OCI-LY3 (cell line): ENCODE data around the gene PIWIL4.

Experiments used
- H2AFZ ChIP-seq: fragments of 200-600, 300-600 bp; shearing (Covaris generic); 2 replicates; pipeline ENCODE4 v1.6.0; 2014; ENCODE audit warnings: antibody characterized with exemption, low read depth, low read length
- H3K27ac ChIP-seq: fragments of 200-600, 300-600 bp; sonication (generic); 2 replicates; pipeline ENCODE4 v1.5.1; 2014; ENCODE audit warnings: mild to moderate bottlenecking, low read length, moderate library complexity, mixed read lengths
- H3K27me3 ChIP-seq: fragments of 200-600, 300-600 bp; sonication (generic); 2 replicates; pipeline ENCODE4 v1.6.1; 2014; ENCODE audit warnings: low read depth, low read length, mixed read lengths
- H3K36me3 ChIP-seq: fragments of 200-600, 300-600 bp; sonication (generic); replicated peaks from 2 replicates; pipeline ENCODE3; 2014; ENCODE audit warnings: low read depth, low read length, mixed read lengths
- H3K4me1 ChIP-seq: fragments of 300-600, 200-600 bp; sonication (generic); 2 replicates; pipeline ENCODE4 v1.6.1; 2014; ENCODE audit warnings: low read length, mixed read lengths
- H3K4me2 ChIP-seq: fragments of 200-600, 300-600 bp; sonication (generic); 2 replicates; pipeline ENCODE4 v1.6.1; 2014; ENCODE audit warnings: low read length, mixed read lengths
- H3K4me3 ChIP-seq: fragments of 300-600, 200-600 bp; sonication (generic); 2 replicates; pipeline ENCODE4 v1.5.1; 2014; ENCODE audit warnings: antibody characterized with exemption, mild to moderate bottlenecking, low read length, moderate library complexity
- H3K79me2 ChIP-seq: fragments of 300-600, 200-600 bp; shearing (Covaris generic); 2 replicates; pipeline ENCODE4 v1.6.1; 2014; ENCODE audit warnings: mild to moderate bottlenecking, low read length, mixed read lengths
- H3K9ac ChIP-seq: fragments of 300-600, 200-600 bp; shearing (Covaris generic); 2 replicates; pipeline ENCODE4 v1.6.0; 2014; ENCODE audit warnings: mild to moderate bottlenecking, low read length, moderate library complexity
- H3K9me3 ChIP-seq: fragments of 200-600, 300-600 bp; shearing (Covaris generic); 2 replicates; pipeline ENCODE4 v1.6.1; 2014; ENCODE audit warnings: low read length, mixed read lengths; ENCODE audit not compliant: insufficient read depth
- H4K20me1 ChIP-seq: fragments of 200-600, 300-600 bp; sonication (generic); 2 replicates; pipeline ENCODE4 v1.6.1; 2016; ENCODE audit warnings: low read length, mixed read lengths; ENCODE audit not compliant: insufficient read depth
- EZH2phosphoT487 ChIP-seq: fragments of 200-600 bp; shearing (Covaris generic); IDR thresholded peaks from 2 replicates; pipeline ENCODE4 v1.6.1; 2018; ENCODE audit warnings: antibody characterized with exemption, mixed run types, low read depth
- TF ChIP-seq, protein P1 (sequence below): fragments of 200-600, 300-600 bp; sonication (generic); IDR thresholded peaks from 2 replicates; pipeline ENCODE4 v1.5.1; 2014; ENCODE audit warnings: antibody characterized with exemption, low read length, low read depth

The PIWIL4 gene

DNA sequence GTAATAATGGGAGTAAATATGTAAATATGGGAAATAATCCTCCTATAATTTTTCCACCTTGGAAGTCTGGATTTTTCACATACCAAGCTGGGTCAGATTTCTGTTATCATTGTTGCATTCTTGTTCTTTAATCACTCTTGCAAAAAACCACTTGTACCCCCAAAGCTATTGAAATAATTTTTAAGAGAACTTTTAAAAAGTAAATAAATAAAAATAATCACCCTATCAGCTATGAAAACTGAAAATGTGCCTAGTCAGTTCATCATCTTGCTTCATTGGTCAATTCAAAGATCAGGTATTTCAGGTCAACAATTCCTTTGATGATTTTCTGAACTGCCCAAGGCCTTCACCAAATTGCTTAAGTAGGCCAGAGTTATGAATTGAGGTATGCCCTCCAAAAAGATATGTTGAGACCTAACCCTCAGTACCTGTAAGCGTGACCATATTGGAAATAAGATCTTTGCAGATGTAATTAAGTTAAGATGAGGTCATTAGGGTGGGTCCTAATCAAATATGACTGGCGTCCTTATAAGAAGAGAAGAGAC lies 95.8 kb downstream of the PIWIL4 start:
- Histone ChIP-seq H3K79me2 (no peaks in the 10 kb centered on the region), H3K27ac (no peak overlapping the region), H3K9ac (no peak overlapping the region), H3K4me3 (no peak overlapping the region), H4K20me1 (no peaks in the 10 kb centered on the region), H3K27me3 (peaks cover 9% of the 10 kb centered on the region; the same call in 1 of the 2 replicates), H2AFZ (no peak overlapping the region), H3K4me1 (no peaks in the 10 kb centered on the region), H3K36me3 (no peaks in the 10 kb centered on the region), H3K9me3 (no peaks in the 10 kb centered on the region), H3K4me2 (no peak overlapping the region)
- no peak for TF ChIP-seq EZH2phosphoT487
- TF ChIP-seq, protein P1, sequence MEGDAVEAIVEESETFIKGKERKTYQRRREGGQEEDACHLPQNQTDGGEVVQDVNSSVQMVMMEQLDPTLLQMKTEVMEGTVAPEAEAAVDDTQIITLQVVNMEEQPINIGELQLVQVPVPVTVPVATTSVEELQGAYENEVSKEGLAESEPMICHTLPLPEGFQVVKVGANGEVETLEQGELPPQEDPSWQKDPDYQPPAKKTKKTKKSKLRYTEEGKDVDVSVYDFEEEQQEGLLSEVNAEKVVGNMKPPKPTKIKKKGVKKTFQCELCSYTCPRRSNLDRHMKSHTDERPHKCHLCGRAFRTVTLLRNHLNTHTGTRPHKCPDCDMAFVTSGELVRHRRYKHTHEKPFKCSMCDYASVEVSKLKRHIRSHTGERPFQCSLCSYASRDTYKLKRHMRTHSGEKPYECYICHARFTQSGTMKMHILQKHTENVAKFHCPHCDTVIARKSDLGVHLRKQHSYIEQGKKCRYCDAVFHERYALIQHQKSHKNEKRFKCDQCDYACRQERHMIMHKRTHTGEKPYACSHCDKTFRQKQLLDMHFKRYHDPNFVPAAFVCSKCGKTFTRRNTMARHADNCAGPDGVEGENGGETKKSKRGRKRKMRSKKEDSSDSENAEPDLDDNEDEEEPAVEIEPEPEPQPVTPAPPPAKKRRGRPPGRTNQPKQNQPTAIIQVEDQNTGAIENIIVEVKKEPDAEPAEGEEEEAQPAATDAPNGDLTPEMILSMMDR: no peak

DNA sequence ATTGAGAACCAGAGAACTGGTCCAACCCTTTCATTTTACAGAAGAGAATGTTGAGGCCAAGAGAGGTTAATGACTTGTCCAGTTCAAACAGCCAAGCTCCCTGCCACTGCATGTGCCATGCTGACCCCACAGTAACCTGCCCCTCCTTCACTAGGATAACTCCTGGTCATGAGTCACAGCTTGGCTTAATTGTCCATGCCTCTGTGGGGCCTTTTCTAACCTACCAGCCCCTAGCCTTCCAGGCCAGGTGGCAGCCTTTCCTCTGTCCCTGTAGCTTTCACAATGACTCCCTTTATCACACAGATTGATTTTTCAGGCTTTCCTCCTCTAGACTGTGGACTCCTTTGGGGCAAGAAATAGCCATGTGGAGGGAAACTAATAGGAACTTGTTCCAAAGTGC lies 97.2 kb downstream of the PIWIL4 start:
- H3K79me2 ChIP-seq: no peaks in the 10 kb centered on the region
- no peak for TF ChIP-seq EZH2phosphoT487
- TF ChIP-seq, protein P1: no peak
- H3K27ac ChIP-seq: no peak overlapping the region
- H3K4me1 ChIP-seq: peaks cover 8% of the 10 kb centered on the region
- no peak overlapping the region for H3K4me2 ChIP-seq
- H3K9ac ChIP-seq: no peak overlapping the region
- H3K27me3 ChIP-seq: peaks cover 9% of the 10 kb centered on the region; the same call in 1 of the 2 replicates
- no peak overlapping the region for H3K4me3 ChIP-seq
- no peak overlapping the region for H2AFZ ChIP-seq
- H3K36me3 ChIP-seq: no peaks in the 10 kb centered on the region
- no peaks in the 10 kb centered on the region for H4K20me1 ChIP-seq
- no peaks in the 10 kb centered on the region for H3K9me3 ChIP-seq

- H2AFZ ChIP-seq: no peak overlapping the region
- no peak overlapping the region for H3K4me2 ChIP-seq
- H3K9me3 ChIP-seq: no peaks in the 10 kb centered on the region
- H3K79me2 ChIP-seq: no peaks in the 10 kb centered on the region
- H3K4me3 ChIP-seq: no peak overlapping the region
- no peaks in the 10 kb centered on the region for H3K36me3 ChIP-seq
- 0 out of 2 replicates have a peak, but pooled peaks cover 5% of the 10 kb centered on the region for H3K27me3 ChIP-seq
- no peak overlapping the region for H3K27ac ChIP-seq
- no peak for TF ChIP-seq EZH2phosphoT487
- TF ChIP-seq, protein P1: no peak
- no peaks in the 10 kb centered on the region for H4K20me1 ChIP-seq
- H3K9ac ChIP-seq: no peak overlapping the region
- peaks cover 8% of the 10 kb centered on the region for H3K4me1 ChIP-seq
These were observed 98.0 kb downstream of the PIWIL4 start for GRCh38 chr11:94665116-94665659.

DNA sequence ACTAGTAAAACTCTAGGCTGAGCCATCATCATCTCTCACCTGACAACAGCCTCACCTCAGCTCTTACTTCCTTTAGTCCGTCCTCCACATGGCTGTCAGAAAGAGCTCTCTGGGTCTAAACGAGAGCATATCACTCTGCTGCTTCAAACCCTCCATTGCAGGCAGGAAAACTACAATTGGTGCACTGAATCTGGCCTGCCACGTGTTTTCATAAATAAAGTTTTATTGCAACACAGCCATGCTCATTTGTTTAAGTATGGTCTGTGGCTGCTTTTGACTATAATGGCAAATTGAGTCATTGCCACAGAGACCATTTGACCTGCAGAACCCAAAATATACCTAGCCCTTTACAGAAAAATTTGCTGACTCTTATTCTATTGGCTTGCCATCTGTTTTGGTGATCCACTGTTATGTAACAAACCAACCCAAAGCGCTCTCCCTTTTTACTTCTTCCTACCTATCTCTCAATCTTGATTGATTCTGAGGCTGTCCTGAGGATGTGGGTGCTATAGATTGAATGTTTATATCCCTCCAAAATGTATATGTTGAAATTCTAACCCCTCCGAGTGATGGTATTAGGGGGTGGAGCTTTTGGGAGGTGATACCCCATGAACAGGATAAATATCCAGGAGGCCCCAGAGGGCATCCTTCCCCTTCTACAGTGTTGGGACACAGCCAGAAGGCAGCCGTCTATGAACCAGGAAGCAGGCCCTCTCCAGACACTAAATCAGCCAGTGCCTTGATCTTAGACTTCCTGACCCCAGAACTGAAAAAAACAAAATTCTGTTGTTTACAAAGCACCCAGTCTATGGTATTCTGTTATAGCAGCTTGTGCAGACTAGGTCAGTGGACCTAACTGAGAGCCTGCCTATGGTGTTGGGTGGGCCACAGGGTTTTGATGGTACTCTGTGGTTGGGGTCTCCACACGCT lies 99.9 kb downstream of the PIWIL4 start:
- H2AFZ ChIP-seq: no peak overlapping the region
- no peak overlapping the region for H3K4me2 ChIP-seq
- no peak overlapping the region for H3K9ac ChIP-seq
- no peak overlapping the region for H3K27ac ChIP-seq
- TF ChIP-seq, protein P1: no peak
- no peak for TF ChIP-seq EZH2phosphoT487
- no peaks in the 10 kb centered on the region for H3K27me3 ChIP-seq
- no peaks in the 10 kb centered on the region for H3K79me2 ChIP-seq
- H3K9me3 ChIP-seq: peaks cover 6% of the 10 kb centered on the region
- peaks cover 8% of the 10 kb centered on the region for H3K4me1 ChIP-seq
- H3K36me3 ChIP-seq: no peaks in the 10 kb centered on the region
- H3K4me3 ChIP-seq: no peak overlapping the region
- no peaks in the 10 kb centered on the region for H4K20me1 ChIP-seq
